HEK293T (cell line): Measurements from ENCODE around the gene GPS1.

Experiments
- CTCF ChIA-PET: fragments of 350-600 bp; formaldehyde crosslinking; extraction: SDS; loops from one replicate; lab custom pipeline; 2021; ENCODE audit warnings: antibody characterized with exemption, inconsistent platforms; lab: Yijun Ruan, JAX
- POLR2A ChIA-PET: fragments of 350-600 bp; formaldehyde crosslinking; extraction: SDS; loops from one replicate; lab custom pipeline; 2020; ENCODE audit warnings: antibody characterized with exemption, inconsistent platforms; lab: Yijun Ruan, JAX
- DNase-seq: peaks from one replicate; pipeline ENCODE4 v3.0.0; 2012; ENCODE audit warnings: mixed read lengths; ENCODE audit errors: extremely low spot score
- ARNT ChIP-seq: fragments of 450-650 bp; IDR thresholded peaks from 2 replicates; pipeline ENCODE4 v1.6.1; 2017; ENCODE audit warnings: mild to moderate bottlenecking
- BHLHE40 ChIP-seq: fragments of 450-650 bp; IDR thresholded peaks from 2 replicates; pipeline ENCODE4 v1.6.1; 2016; ENCODE audit warnings: mild to moderate bottlenecking, moderate library complexity, borderline replicate concordance
- CTBP1 ChIP-seq: fragments of 450-650 bp; IDR thresholded peaks from 2 replicates; pipeline ENCODE4 v1.6.1; 2016; ENCODE audit warnings: borderline replicate concordance
- ELF4 ChIP-seq: fragments of 450-650 bp; IDR thresholded peaks from 2 replicates; pipeline ENCODE4 v1.6.1; 2017; ENCODE audit warnings: antibody characterized with exemption
- FOXA1 ChIP-seq: fragments of 450-650 bp; IDR thresholded peaks from 2 replicates; pipeline ENCODE4 v1.6.1; 2016; ENCODE audit warnings: mild to moderate bottlenecking
- FOXK2 ChIP-seq: fragments of 450-650 bp; IDR thresholded peaks from 2 replicates; pipeline ENCODE4 v1.6.1; 2016; ENCODE audit warnings: mild to moderate bottlenecking
- FOXM1 ChIP-seq: fragments of 450-650 bp; IDR thresholded peaks from 2 replicates; pipeline ENCODE4 v1.6.1; 2017; ENCODE audit warnings: mild to moderate bottlenecking, borderline replicate concordance
- HDGF ChIP-seq: fragments of 450-650 bp; IDR thresholded peaks from 2 replicates; pipeline ENCODE4 v1.6.1; 2017; ENCODE audit warnings: antibody characterized with exemption, borderline replicate concordance
- L3MBTL2 ChIP-seq: fragments of 450-650 bp; conservative IDR thresholded peaks from 2 replicates; pipeline ENCODE4 v1.6.1; 2016; ENCODE audit warnings: mild to moderate bottlenecking
- LEF1 ChIP-seq: fragments of 450-650 bp; IDR thresholded peaks from 2 replicates; pipeline ENCODE4 v1.6.1; 2017; ENCODE audit warnings: mild to moderate bottlenecking, borderline replicate concordance
- NFRKB ChIP-seq: fragments of 450-650 bp; IDR thresholded peaks from 2 replicates; pipeline ENCODE4 v1.6.1; 2016; ENCODE audit warnings: mild to moderate bottlenecking, moderate library complexity
- PKNOX1 ChIP-seq: fragments of 450-650 bp; IDR thresholded peaks from 2 replicates; pipeline ENCODE4 v1.6.1; 2016
- SP1 ChIP-seq: fragments of 450-650 bp; IDR thresholded peaks from 2 replicates; pipeline ENCODE4 v1.6.1; 2017
- SUZ12 ChIP-seq: fragments of 450-650 bp; IDR thresholded peaks from 2 replicates; pipeline ENCODE4 v1.6.1; 2016; ENCODE audit warnings: mild to moderate bottlenecking
- TARDBP ChIP-seq: fragments of 450-650 bp; IDR thresholded peaks from 2 replicates; pipeline ENCODE4 v1.6.1; 2016
- ZNF384 ChIP-seq: fragments of 450-650 bp; IDR thresholded peaks from 2 replicates; pipeline ENCODE4 v1.6.1; 2016

The GPS1 gene

GRCh38 chr17:82014432-82014831 lies 37.3 kb upstream of the GPS1 start:
- POLR2A ChIA-PET: no interaction called here

DNA sequence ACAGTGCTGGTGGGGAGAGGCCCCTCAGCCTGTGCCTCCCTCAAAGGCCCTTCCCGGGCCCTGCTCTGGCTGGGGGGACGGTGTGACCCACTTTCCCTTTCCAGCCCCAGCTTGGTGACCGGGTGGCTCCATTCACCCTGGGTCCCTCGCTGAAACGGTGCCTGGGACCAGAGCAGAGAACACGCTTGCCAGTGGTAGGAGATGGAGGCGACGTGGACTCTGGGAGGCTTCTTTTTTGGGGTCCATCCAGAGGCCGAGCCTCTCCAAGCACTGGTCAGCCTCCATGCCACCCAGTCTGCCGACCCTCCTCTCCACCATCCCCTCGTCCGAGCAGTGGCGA lies 36.8 kb upstream of the GPS1 start:
- TF ChIP-seq ARNT: no peak
- no peak for TF ChIP-seq FOXA1
- no peak for TF ChIP-seq ZNF384
- DNase-seq: no peak
- POLR2A ChIA-PET: no interaction called here
- CTCF ChIA-PET: no interaction called here

More at GRCh38 chr17:82014432-82014831, 37.3 kb upstream of the GPS1 start:
- no peak for TF ChIP-seq L3MBTL2
- TF ChIP-seq ZNF384: no peak
- TF ChIP-seq ARNT: no peak
- no peak for TF ChIP-seq SUZ12
- no peak for TF ChIP-seq HDGF
- no peak for TF ChIP-seq PKNOX1
- no peak for TF ChIP-seq FOXK2
- no peak for TF ChIP-seq FOXM1
- no peak for TF ChIP-seq FOXA1
- no peak for TF ChIP-seq BHLHE40
- no peak for DNase-seq
- CTCF ChIA-PET: no interaction called here

- CTCF ChIA-PET: no interaction called here
- POLR2A ChIA-PET: no interaction called here
These were observed 36.3 kb upstream of the GPS1 start for GRCh38 chr17:82015311-82015971.

DNA sequence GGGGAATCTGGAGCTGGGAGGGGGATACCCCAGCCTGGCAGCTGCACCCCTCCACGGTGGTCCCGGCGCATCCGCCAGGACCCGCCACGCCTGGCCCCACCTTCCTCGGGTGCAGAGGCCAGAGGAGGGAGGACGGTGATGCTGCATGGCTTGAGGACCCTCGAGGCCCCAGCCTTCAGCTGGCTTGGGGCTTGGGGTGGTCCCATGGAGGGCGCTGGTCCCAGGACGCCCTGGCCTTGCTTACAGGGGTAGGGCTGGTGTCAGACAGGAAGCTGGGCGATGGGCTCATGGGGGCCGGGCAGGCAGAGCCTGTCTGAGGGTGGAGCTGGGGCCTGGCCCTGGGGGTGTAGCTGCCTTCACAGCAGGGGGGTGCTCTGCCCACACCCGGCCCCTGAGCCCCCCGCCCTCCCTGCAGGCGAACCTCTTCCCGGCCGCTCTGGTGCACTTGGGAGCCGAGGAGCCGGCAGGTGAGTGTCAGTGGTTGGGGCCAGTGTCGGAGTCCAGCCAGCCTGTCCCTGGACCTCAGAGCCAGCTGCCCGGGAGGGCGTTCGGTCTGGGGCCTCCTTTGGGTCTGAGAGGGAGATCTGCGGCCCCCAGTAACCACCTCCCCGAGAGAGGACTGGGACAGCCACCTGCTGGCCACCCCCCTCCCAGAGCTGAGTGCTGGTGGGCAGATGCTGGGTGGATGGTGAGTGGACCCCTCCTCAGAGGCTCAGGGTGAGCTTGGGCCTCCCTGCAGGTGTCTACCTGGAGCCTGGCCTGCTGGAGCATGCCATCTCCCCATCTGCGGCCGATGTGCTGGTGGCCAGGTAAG lies 35.4 kb upstream of the GPS1 start:
- CTCF ChIA-PET: no interaction called here
- DNase-seq: no peak
- TF ChIP-seq FOXK2 (no peak), FOXA1 (no peak), CTBP1 (no peak), SUZ12 (no peak), PKNOX1 (no peak), L3MBTL2 (no peak), TARDBP (no peak), ELF4 (no peak), ARNT (no peak), FOXM1 (no peak), NFRKB (no peak), ZNF384 (no peak), LEF1 (no peak), HDGF (no peak), SP1 (no peak), BHLHE40 (no peak)
- POLR2A ChIA-PET: interaction anchor here (1.0 kb wide), 1 partner anchor 21 kb away, joined by 3 read pairs; the partner anchor contains the start of gene DCXR

More at GRCh38 chr17:82015311-82015971, 36.3 kb upstream of the GPS1 start:
- no peak for DNase-seq
- no peak for TF ChIP-seq CTBP1
- no peak for TF ChIP-seq BHLHE40
- no peak for TF ChIP-seq NFRKB
- no peak for TF ChIP-seq ARNT
- TF ChIP-seq ELF4: no peak
- TF ChIP-seq FOXM1: no peak
- no peak for TF ChIP-seq ZNF384
- TF ChIP-seq L3MBTL2: no peak
- TF ChIP-seq LEF1: no peak
- TF ChIP-seq PKNOX1: no peak
- no peak for TF ChIP-seq FOXK2
- TF ChIP-seq SP1: no peak

DNA sequence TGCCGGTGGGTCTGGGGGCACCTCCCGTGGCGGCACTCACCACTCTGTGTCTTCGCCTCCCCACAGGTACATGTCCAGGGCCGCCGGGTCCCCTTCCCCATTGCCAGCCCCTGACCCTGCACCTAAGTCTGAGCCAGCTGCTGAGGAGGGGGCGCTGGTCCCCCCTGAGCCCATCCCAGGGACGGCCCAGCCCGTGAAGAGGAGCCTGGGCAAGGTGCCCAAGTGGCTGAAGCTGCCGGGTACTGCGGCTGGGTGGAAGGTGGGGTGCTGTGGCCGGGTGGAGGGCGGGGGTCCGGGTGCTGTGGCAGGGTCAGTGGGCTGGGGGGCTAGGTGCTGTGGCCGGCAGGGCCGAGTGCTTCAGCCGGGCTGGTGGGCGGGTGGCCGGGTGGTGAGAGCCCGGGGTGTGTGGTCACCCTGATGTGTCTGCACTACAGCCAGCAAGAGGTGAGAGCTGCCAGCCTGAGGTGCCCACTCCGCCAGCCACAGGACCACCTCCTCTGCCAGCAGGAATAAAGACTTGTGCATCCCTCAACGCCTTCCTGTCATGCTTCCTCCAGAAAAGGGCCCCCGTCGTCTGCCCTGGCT lies 34.7 kb upstream of the GPS1 start:
- DNase-seq: no peak
- TF ChIP-seq PKNOX1 (no peak), FOXK2 (no peak)
- ChIA-PET CTCF (no interaction called here), POLR2A (interaction anchor here (1.0 kb wide), 1 partner anchor 21 kb away, joined by 3 read pairs; the partner anchor contains the start of gene DCXR)
